Activated naive CD4-positive, alpha-beta T cell treated with anti-CD3 and anti-CD28 coated beads for 36 hours (primary cell): ENCODE measurements around the gene SMTNL2. TPM values are rescaled to one million over a fixed set of nuclear protein-coding genes. Genes with fewer than 3 reads are reported as not detected.
A peak's percentile ranks its signal among the peaks of the same experiment; 100 is the strongest.

Source experiments
- CTCF ChIA-PET: fragments of 350-600 bp; sonication (Branson Sonifier 250); formaldehyde crosslinking; loops from one replicate; lab custom pipeline; 2021; ENCODE audit warnings: antibody characterized with exemption; lab: Charles Lee
- DNase-seq: peaks from one replicate; pipeline ENCODE4 v3.0.0-alpha.2; 2020
- H3K27ac Mint-ChIP-seq: one replicate; pipeline ENCODE4 v1.8.0; 2021; ENCODE audit warnings: mild to moderate bottlenecking, mixed read lengths
- H3K27me3 Mint-ChIP-seq: one replicate; pipeline ENCODE4 v1.8.0; 2021; ENCODE audit warnings: low read depth, mixed read lengths
- H3K36me3 Mint-ChIP-seq: one replicate; pipeline ENCODE4 v1.8.0; 2021; ENCODE audit warnings: low read depth, mixed read lengths
- H3K4me1 Mint-ChIP-seq: one replicate; pipeline ENCODE4 v1.8.0; 2021; ENCODE audit warnings: low read depth, mixed read lengths
- H3K4me3 Mint-ChIP-seq: one replicate; pipeline ENCODE4 v1.8.0; 2021; ENCODE audit warnings: mild to moderate bottlenecking, moderate library complexity, mixed read lengths
- H3K9me3 Mint-ChIP-seq: one replicate; pipeline ENCODE4 v1.8.0; 2021; ENCODE audit warnings: mixed read lengths
- intact Hi-C: fragments of 100-400 bp; cut with micrococcal nuclease; formaldehyde crosslinking; loops from one replicate; pipeline ENCODE4 v1.15.1; 2023
- total RNA-seq, 2 experiments: library from RNA; stranded (reverse); gene quantifications; one replicate each; pipeline ENCODE4 v1.2.3, GENCODE V29; 2021

SMTNL2 gene
- total RNA-seq, 2 experiments from 2014 or later, result not detected

- H3K27me3 Mint-ChIP-seq, result no peaks in the 10 kb centered on the region
- H3K9me3 Mint-ChIP-seq, result no peaks in the 10 kb centered on the region
- no peak for DNase-seq
- H3K27ac Mint-ChIP-seq, result no peak overlapping the region
- peaks cover 35% of the 10 kb centered on the region for H3K36me3 Mint-ChIP-seq
- H3K4me3 Mint-ChIP-seq, result no peak overlapping the region
- intact Hi-C loops, result no loop called here
- H3K4me1 Mint-ChIP-seq, result peaks cover 7% of the 10 kb centered on the region
- CTCF ChIA-PET, result interaction anchor here (0.9 to 2.1 kb wide), 2 partner anchors 16 to 18 kb away, joined by 3 to 8 read pairs; no protein-coding TSS in a partner anchor
Measured at GRCh38 chr17:4548721-4549531, 35.4 kb upstream of the SMTNL2 start.

DNA sequence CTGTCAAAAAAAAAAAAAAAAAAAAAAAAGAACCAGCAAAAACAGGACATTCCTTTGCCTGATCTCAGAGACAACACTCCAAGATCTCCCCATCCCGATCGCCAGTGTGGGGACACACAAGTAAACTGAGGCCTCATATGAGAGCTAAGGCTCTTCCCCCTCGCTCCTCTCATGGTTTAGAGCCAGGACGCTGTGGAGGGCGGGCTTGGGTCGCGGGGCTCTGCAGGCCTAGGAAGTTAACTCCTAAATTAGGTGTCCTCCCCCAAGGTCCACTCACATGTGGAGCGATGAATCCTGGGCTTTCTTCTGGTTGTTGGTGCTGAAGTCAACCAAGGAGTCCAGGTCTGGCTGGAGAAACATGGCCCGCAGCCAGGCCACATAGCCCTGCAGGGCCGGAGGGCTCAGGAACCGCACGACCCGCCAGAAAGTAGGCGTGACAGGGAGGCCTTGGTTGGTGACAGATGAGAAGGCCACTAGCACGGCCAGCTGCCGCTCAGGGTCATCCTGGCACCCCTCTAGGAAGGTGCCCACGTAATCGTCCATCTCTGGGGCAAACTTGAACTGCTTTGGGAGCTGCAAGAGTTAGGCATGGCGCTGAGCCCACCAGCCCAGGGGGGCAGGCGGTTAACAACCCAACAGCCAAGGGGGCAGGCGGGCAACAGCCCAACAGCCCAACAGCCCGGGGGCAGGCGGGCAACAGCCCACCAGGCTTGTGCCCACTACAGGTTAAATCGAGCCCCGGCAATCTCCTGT is 34.4 kb upstream of the SMTNL2 start:
- no peaks in the 10 kb centered on the region for H3K27me3 Mint-ChIP-seq
- intact Hi-C loops, result no loop called here
- CTCF ChIA-PET, result interaction anchor here (0.9 to 2.1 kb wide), 3 partner anchors 9 to 17 kb away, joined by 3 to 8 read pairs (median 3); no protein-coding TSS in a partner anchor
- H3K27ac Mint-ChIP-seq, result no peak overlapping the region
- no peaks in the 10 kb centered on the region for H3K9me3 Mint-ChIP-seq
- peaks cover 14% of the 10 kb centered on the region for H3K4me1 Mint-ChIP-seq
- H3K4me3 Mint-ChIP-seq, result no peak overlapping the region
- DNase-seq, result no peak
- peaks cover 41% of the 10 kb centered on the region for H3K36me3 Mint-ChIP-seq

GRCh38 chr17:4550534-4551039 is 33.7 kb upstream of the SMTNL2 start:
- H3K9me3 Mint-ChIP-seq, result no peaks in the 10 kb centered on the region
- CTCF ChIA-PET, result interaction anchor here (1.5 to 6.9 kb wide), 2 partner anchors 10 to 15 kb away, joined by 3 to 45 read pairs; no protein-coding TSS in a partner anchor
- no peak overlapping the region for H3K27ac Mint-ChIP-seq
- H3K27me3 Mint-ChIP-seq, result no peaks in the 10 kb centered on the region
- no peak for DNase-seq
- H3K4me1 Mint-ChIP-seq, result peaks cover 15% of the 10 kb centered on the region
- intact Hi-C loops, result no loop called here
- no peak overlapping the region for H3K4me3 Mint-ChIP-seq
- H3K36me3 Mint-ChIP-seq, result peaks cover 42% of the 10 kb centered on the region

- no peaks in the 10 kb centered on the region for H3K27me3 Mint-ChIP-seq
- intact Hi-C loops, result no loop called here
- H3K4me1 Mint-ChIP-seq, result peaks cover 21% of the 10 kb centered on the region
- H3K4me3 Mint-ChIP-seq, result no peak overlapping the region
- peaks cover 42% of the 10 kb centered on the region for H3K36me3 Mint-ChIP-seq
- no peak overlapping the region for H3K27ac Mint-ChIP-seq
- no peaks in the 10 kb centered on the region for H3K9me3 Mint-ChIP-seq
- no peak for DNase-seq
- CTCF ChIA-PET, result interaction anchor here (1.5 to 6.9 kb wide), 2 partner anchors 10 to 15 kb away, joined by 3 to 45 read pairs; no protein-coding TSS in a partner anchor
Measured at GRCh38 chr17:4551141-4551540, 33.2 kb upstream of the SMTNL2 start.

- H3K36me3 Mint-ChIP-seq, result peaks cover 38% of the 10 kb centered on the region
- CTCF ChIA-PET, result interaction anchor here (0.6 to 6.9 kb wide), 3 partner anchors 9 to 191 kb away, joined by 3 to 45 read pairs (median 4); no protein-coding TSS in a partner anchor
Measured at GRCh38 chr17:4551796-4552525, 32.4 kb upstream of the SMTNL2 start.

GRCh38 chr17:4553669-4554068 is 30.7 kb upstream of the SMTNL2 start:
- no peak for DNase-seq
- no peaks in the 10 kb centered on the region for H3K9me3 Mint-ChIP-seq
- intact Hi-C loops, result no loop called here
- no peak overlapping the region for H3K27ac Mint-ChIP-seq
- CTCF ChIA-PET, result interaction anchor here (0.8 to 6.9 kb wide), 2 partner anchors 12 to 337 kb away, joined by 3 to 45 read pairs; no protein-coding TSS in a partner anchor
- H3K36me3 Mint-ChIP-seq, result peaks cover 33% of the 10 kb centered on the region
- H3K4me3 Mint-ChIP-seq, result peak overlapping the region; percentile 97
- H3K4me1 Mint-ChIP-seq, result peaks cover 23% of the 10 kb centered on the region
- no peaks in the 10 kb centered on the region for H3K27me3 Mint-ChIP-seq

More at GRCh38 chr17:4551796-4552525, 32.4 kb upstream of the SMTNL2 start:
- intact Hi-C loops, result no loop called here
- Mint-ChIP-seq H3K4me1 (peaks cover 23% of the 10 kb centered on the region), H3K4me3 (no peak overlapping the region), H3K27ac (no peak overlapping the region), H3K9me3 (no peaks in the 10 kb centered on the region), H3K27me3 (no peaks in the 10 kb centered on the region)
- DNase-seq, result no peak

DNA sequence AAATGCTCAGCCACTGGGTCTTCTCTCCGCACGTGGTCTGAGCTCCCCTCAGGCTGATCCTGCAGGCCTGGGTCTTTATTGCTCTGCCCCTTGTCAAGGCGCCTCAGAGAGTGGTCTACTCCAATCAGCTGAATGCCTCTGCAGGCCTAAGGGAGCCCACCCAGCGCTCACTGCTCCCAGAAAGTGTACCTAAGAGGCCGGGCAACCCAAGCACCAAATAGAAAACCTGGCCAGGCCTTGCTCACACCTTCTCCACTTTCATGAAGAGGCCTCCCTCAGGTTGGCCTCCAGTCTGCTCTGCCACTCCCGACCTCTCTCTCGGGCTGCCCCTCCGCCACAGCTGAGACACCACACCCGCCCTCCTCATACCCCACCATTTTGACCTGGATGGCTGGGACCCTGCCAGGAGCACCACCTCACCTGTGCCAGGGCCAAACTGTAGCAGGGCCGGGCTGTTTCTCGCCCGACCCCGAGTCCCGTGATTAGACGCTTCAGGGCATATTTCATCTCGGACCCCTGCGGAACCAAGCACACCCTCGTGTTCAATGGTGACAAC is 29.8 kb upstream of the SMTNL2 start:
- Mint-ChIP-seq H3K27ac (peak overlapping the region; percentile 92), H3K36me3 (peaks cover 33% of the 10 kb centered on the region), H3K4me3 (peak overlapping the region; percentile 97), H3K9me3 (no peaks in the 10 kb centered on the region), H3K4me1 (peaks cover 23% of the 10 kb centered on the region), H3K27me3 (no peaks in the 10 kb centered on the region)
- intact Hi-C loops, result no loop called here
- no peak for DNase-seq
- CTCF ChIA-PET, result interaction anchor here (0.8 to 6.9 kb wide), 2 partner anchors 11 to 338 kb away, joined by 3 to 45 read pairs; no protein-coding TSS in a partner anchor

DNA sequence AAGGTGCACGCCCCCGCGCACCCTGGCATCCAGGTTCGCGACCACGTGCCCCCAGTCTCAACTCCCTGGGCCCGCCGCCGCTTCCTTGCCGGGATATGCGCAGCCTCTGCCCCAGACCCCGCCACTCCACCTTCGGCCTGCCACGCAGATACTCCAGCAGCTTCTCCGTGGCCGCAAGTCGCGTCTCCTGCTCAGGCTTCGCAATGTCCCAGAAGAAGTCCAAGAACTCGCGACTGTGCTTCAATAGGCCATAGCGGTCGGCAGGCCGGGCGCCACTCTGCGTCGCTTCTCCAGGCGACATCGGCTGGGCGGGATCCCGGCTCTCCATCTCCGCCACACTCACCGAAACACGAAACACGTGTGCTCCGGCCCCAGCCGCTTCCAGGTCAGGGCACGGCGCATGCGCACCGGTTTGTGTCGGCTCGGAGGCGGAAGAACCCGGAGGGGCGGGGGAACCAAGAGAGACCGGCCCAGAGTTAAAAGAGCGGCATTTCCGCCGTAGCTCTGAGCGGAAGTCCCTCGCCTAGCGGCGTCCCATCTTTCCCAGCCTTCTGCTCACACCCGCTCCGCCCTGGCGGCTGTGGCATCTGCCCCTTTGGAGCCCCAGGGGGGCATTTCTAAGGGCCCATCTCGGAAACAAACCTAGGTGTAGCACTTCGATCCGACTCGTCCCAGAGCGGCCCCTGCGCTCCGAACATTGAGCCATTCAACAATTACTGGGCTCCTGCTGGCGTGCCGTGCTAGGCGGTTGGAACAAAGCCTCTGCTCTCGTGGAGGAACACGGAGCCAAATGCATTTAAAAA is 29.1 kb upstream of the SMTNL2 start, which contains the start of gene MYBBP1A:
Gene MYBBP1A, minus strand, starts transcription at position 388 of the 803 bp plus-strand sequence. Its CDS starts 60 bp downstream, at position 328.
- peak within 1 kb of the TSS; percentile 92 for H3K27ac Mint-ChIP-seq
- no peaks in the 10 kb centered on the region for H3K9me3 Mint-ChIP-seq
- H3K4me3 Mint-ChIP-seq, result peak within 1 kb of the TSS; percentile 97
- DNase-seq, result peak; percentile 98
- H3K36me3 Mint-ChIP-seq, result peaks cover 30% of the 10 kb centered on the region
- intact Hi-C loops, result loop anchor here (1.0 kb wide), 1 partner anchor 8 kb away; no protein-coding TSS in a partner anchor
- no peaks in the 10 kb centered on the region for H3K27me3 Mint-ChIP-seq
- CTCF ChIA-PET, result interaction anchor here (6.9 kb wide), 1 partner anchor 11 kb away, joined by 45 read pairs; no protein-coding TSS in a partner anchor
- peaks cover 23% of the 10 kb centered on the region for H3K4me1 Mint-ChIP-seq

GRCh38 chr17:4555873-4556759 is 28.2 kb upstream of the SMTNL2 start:
- Mint-ChIP-seq H3K27ac (peak overlapping the region; percentile 92), H3K27me3 (no peaks in the 10 kb centered on the region), H3K9me3 (no peaks in the 10 kb centered on the region), H3K4me1 (peaks cover 21% of the 10 kb centered on the region), H3K4me3 (peak overlapping the region; percentile 97), H3K36me3 (peaks cover 22% of the 10 kb centered on the region)
- DNase-seq, result no peak
- CTCF ChIA-PET, result interaction anchor here (1.0 to 6.9 kb wide), 2 partner anchors 10 to 135 kb away, joined by 3 to 45 read pairs; no protein-coding TSS in a partner anchor
- intact Hi-C loops, result loop anchor here (1.0 kb wide), 1 partner anchor 7 kb away; no protein-coding TSS in a partner anchor

- CTCF ChIA-PET, result interaction anchor here (0.7 to 6.9 kb wide), 4 partner anchors 9 to 232 kb away, joined by 3 to 45 read pairs (median 4); no protein-coding TSS in a partner anchor
- Mint-ChIP-seq H3K4me3 (peak overlapping the region; percentile 13), H3K4me1 (peaks cover 27% of the 10 kb centered on the region), H3K9me3 (no peaks in the 10 kb centered on the region), H3K36me3 (peaks cover 17% of the 10 kb centered on the region), H3K27ac (no peak overlapping the region), H3K27me3 (no peaks in the 10 kb centered on the region)
- intact Hi-C loops, result no loop called here
- DNase-seq, result no peak
Measured at GRCh38 chr17:4556996-4557395, 27.3 kb upstream of the SMTNL2 start.
